ENCODE results near the gene TRAM2.

TRAM2 gene

GRCh38 chr6:52535711-52536423, 41.0 kb downstream of the TRAM2 start:
- H3K4me3 ChIP-seq (ENCODE audit: control insufficient read depth, low read depth, low read length) = no peak overlapping the region
- no peak for TF ChIP-seq CTCF (conservative IDR thresholded peaks at IDR 0.05; ENCODE audit: control insufficient read depth, insufficient read depth, low read depth, low read length)
- no peak for DNase-seq (ENCODE audit: low read depth)

GRCh38 chr6:52534966-52535390, 41.9 kb downstream of the TRAM2 start:
- no peak for TF ChIP-seq CTCF (conservative IDR thresholded peaks at IDR 0.05; ENCODE audit: control insufficient read depth, insufficient read depth, low read depth, low read length)

DNA sequence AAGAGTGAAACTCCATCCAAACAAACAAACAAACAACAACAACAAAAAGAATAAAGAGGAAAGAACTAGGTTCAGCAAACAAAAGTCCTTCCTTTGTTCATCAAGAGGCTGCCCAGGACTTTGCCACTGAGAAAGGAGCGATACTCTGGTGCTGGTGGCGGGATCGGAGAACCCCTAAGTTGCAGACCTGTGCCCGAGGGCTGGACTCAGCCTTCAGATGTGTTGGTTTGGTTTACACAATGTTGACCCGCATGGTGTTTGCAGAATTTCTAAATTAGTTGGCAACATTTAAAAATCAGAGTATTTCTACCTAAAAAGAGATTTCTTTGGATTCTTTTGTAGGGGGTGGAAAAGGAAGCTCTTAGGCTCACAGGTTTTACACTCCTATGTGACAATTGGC, 42.5 kb downstream of the TRAM2 start:
- no peak overlapping the region for H3K4me3 ChIP-seq (ENCODE audit: control insufficient read depth, low read depth, low read length)
- no peak for DNase-seq (ENCODE audit: low read depth)
- TF ChIP-seq CTCF (conservative IDR thresholded peaks at IDR 0.05; ENCODE audit: control insufficient read depth, insufficient read depth, low read depth, low read length) = no peak

More at GRCh38 chr6:52534966-52535390, 41.9 kb downstream of the TRAM2 start:
- no peak for DNase-seq (ENCODE audit: low read depth)
- H3K4me3 ChIP-seq (ENCODE audit: control insufficient read depth, low read depth, low read length) = no peak overlapping the region

GRCh38 chr6:52533491-52533890, 43.4 kb downstream of the TRAM2 start:
- no peak for DNase-seq (ENCODE audit: low read depth)
- no peak overlapping the region for H3K4me3 ChIP-seq (ENCODE audit: control insufficient read depth, low read depth, low read length)
- TF ChIP-seq CTCF (conservative IDR thresholded peaks at IDR 0.05; ENCODE audit: control insufficient read depth, insufficient read depth, low read depth, low read length) = no peak

DNA sequence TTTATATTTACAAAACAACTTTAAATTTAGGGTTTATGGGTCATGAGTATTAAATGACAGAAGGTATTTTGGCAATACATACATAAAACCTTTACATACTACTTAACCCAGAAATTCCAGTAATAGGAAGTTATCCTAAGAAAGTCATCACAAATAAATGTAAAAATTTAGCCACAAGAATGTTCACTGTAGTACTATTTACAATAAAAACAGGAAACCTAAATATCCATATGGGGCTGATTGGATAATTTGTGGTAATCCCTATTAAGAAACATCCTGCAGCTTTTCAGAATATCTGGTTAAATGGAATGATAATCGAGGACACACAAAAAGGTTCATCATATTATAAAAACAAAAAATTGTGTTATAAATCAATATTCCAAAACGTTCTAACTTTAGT, 44.4 kb downstream of the TRAM2 start:
- no peak for TF ChIP-seq CTCF (conservative IDR thresholded peaks at IDR 0.05; ENCODE audit: control insufficient read depth, insufficient read depth, low read depth, low read length)
- no peak for DNase-seq (ENCODE audit: low read depth)
- H3K4me3 ChIP-seq (ENCODE audit: control insufficient read depth, low read depth, low read length) = no peak overlapping the region

- H3K4me3 ChIP-seq (ENCODE audit: control insufficient read depth, low read depth, low read length) = no peak overlapping the region
- TF ChIP-seq CTCF (conservative IDR thresholded peaks at IDR 0.05; ENCODE audit: control insufficient read depth, insufficient read depth, low read depth, low read length) = no peak
- DNase-seq (ENCODE audit: low read depth) = no peak
Measured at GRCh38 chr6:52531834-52532233, 45.0 kb downstream of the TRAM2 start.

All from fibroblast of mammary gland (primary cell).